T-helper 1 cell (primary cell): Measurements from ENCODE around the gene OPRD1.
"Not testable (repeated sequence)": the region's sequence is repeated elsewhere in the genome, so short reads cannot be mapped to it uniquely, and the experiment has no call there.

ENCODE experiments used
- DNase-seq, 5 donors: peaks; one replicate each; pipeline ENCODE4 v3.0.0-alpha.2; 2012 to 2020

Gene OPRD1

DNA sequence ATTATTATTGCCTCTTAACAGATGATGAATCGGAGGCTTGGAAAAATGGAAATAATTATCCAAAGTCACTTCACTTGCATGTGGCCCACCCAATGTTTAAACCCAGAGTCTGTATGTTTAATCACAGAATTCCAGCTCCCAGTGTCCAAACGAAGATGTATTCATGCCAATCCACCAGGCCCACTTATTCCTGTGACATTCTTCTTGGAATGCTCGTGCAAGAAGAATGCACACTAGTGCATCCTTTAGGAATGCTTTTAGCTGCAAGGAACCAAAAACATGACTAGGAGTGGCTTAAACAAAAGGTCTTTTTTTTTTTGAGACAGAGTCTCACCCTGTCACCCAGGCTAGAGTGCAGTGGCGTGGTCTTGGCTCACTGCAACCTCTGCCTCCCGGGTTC lies 8.9 kb upstream of the OPRD1 start:
- DNase-seq = no peak

DNA sequence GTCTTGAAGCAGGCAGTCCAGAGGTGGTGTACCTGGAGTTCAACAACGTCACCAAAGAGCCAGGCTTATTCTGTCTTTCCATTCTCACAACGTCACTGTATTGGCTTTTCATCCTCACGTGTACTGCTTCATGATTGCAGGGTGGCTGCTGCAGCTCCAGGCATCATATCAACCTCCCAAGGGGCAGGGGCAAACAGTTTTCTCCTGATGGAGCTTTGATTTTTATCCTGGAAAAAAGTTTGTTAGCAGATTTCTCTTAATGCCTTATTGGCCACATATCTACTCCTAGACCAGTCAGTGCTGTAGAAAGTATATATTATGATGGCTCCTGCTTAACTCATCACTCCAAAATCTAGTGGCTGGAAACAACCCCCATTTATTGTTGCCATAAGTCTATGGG lies 8.3 kb upstream of the OPRD1 start:
- no peak for DNase-seq

DNA sequence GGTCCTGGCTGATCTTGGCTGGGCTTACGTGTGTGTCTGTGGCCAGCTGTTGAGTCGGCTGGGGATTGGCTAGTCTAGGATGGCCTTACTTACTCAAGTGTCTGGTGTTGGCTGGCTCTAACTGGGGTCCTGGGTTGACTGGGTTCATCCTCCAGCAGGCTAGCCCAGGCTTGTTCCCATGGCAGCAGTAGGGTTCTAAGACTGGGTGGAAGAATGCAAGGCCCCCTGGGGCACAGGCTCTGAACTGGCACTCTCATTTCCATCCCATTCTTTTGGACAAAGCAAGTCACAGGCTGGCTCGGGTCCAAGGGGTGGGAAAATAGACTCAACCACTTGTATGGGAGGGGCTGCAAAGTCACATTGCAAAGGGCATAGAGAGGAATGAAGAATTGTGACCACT lies 7.9 kb upstream of the OPRD1 start:
- DNase-seq = no peak

DNA sequence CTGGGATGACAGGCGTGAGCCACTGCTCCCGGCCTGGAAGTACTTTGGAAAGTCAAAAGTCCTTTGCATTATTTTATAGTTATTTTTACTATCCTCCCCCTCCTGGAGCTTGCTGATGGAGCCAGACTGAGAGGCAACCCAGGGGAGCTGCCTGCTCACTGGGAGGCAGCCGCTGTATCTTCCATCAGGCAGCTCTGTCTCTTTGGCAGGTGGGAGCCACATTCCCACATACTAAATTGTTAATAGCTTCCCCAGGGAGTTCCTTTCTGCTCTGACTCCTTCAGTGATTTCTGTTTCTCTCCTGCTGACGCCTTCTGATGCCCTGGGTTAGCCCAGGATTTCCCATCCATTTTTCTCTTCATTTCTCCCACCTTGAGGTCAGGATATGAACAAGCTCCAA lies 4.9 kb upstream of the OPRD1 start:
- DNase-seq = no peak

DNA sequence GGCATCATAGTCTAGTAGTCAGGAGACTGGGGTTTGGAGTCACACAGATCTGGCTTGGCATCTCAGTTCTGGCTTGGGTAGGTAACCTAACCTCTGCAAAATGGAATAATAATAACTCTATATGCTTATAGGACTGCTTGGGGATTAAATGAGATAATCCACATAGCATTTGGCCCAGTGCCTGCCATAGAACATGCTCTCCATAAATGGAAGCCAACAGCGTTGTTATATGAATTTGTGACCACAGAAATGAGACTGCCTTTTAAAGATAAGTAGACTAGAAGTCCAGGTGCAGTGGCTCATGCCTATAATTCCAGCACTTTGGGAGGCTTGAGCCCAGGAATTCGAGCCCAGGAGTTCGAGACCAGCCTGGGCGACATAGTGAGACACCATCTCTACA lies 4.0 kb upstream of the OPRD1 start:
- no peak for DNase-seq

DNA sequence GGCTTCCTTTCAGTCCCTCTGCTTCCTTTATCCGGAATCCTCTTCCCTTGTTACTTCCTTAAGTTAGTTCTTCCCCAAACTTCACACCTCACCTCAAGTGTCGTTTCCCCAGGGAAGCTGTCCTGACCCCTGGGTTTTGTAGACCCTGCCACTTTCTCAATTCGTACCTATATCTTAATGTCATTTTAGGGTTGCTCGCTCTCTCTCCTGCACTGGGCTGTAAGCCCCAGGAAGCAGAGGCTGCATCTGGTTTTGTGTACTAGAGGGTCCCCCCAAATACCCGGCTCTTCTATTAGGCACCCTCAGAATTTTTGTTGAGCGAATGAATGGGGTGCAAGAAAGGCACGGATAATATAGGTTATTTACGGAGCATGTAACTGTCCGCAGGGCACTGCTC lies 603 bp upstream of the OPRD1 start:
- DNase-seq = no peak

DNA sequence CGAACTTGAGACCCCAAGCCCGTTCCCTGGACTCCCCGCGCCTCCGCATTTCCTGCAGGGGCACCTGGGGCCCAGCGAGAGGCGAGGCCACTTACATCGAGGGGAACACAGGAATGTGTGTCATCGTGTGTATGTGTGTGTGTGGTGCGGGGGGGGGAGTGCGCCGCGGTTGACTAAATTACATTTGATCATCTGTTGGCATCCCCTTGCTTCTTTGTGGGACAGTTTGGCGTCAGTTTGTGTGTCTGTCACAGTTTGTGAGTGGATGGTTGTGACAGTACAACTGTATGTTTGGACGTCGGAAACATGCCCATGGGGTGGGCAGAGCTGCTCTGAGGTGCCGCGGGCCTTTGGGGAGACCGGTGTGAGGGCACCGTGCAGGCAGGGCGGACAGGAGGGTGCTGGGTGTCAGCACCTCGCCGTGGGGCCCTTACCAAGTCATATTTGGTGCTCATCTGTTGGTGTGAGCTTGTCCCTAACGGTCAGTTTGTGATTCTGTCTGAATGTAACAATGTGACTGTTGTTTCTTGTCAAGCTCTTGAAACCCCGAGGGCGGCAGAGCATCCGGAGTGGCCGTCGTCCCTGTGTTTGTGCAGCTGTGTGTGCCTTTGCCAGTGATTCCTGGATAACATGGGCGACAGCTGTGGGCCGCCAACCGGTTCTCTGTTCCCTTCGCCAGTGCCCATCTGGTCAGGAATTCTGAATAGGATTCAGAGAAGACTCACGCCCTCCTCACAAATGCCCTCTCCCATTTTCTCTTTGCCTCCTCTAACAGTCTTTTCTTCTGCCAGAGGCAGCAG lies 899 bp downstream of the OPRD1 start:
- DNase-seq = no peak

DNA sequence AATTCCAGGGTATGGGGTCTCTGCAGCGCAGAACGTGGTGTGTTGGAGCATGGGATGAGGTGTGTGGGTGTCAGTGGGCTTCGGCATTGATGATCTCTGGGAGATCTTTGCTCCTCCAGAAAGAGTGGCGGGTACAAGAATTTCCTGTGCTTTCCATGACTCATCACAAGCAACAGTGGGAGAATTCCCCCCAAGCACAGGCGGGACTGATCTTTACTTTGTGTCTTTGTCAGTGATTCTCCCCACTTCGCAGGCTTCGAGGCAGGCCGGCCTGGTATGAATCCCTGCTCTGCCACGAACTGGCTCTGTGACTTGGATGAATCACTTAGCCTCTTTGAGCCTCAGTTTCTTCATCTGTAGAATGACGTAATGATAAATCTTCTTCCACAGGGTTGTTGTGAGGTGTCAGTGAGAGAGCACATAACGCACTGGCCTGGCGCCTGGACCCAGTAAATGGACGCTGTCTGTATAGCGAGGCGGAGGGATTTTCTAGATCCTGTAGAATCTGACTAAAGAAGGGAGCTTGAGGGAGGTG lies 2.0 kb downstream of the OPRD1 start:
- DNase-seq = no peak

DNA sequence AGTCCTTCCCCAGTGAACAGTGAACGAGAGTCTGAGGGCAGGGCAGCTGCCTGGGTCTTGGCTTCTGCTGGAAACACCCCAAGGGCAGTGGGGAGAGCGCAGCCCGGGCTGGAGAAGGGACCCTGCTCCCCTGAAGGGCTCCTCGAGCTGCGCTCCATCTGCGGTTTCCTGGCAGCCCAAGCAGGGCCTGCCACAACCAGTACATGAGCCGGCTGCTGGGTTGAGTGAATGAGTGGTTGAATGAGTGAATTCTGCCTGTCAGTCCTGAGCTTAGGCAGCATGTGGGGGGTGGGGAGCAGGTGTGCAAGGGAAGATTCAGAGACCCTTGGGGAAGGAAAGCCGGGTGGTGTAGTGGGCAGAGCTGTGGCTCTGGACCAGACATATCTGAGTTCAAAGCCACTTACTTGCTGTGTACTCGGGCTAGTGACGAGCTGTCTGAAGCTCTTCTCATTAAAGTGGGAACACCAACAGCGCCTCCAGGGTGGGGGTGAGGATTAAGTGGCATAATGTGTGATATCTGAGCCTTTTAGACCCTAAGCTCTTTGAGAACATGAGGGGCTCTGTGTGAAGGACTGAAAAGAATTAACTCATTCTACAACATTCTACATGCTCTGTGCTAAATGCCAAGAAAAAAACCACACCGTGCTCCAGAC lies 3.7 kb downstream of the OPRD1 start:
- no peak for DNase-seq

DNA sequence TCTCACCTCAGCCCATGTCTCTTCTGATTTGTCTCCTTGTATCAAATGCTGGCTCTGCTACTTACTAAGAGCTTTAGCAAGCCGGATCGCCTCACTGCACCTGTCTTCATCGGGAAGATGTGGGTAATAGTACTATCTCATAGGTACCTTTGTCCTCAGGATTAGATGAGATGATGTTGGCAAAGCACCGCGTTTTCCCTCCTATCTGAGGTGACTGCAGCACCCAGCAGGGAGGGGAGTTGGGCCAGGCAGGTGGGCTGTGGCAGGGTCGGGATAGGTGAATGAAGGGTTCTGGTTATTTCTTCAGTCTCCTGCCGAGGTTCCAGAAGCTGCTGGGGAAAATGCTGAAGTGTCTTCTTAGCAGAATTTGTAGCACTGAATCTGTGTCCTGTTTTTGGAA lies 5.2 kb downstream of the OPRD1 start:
- no peak for DNase-seq

DNA sequence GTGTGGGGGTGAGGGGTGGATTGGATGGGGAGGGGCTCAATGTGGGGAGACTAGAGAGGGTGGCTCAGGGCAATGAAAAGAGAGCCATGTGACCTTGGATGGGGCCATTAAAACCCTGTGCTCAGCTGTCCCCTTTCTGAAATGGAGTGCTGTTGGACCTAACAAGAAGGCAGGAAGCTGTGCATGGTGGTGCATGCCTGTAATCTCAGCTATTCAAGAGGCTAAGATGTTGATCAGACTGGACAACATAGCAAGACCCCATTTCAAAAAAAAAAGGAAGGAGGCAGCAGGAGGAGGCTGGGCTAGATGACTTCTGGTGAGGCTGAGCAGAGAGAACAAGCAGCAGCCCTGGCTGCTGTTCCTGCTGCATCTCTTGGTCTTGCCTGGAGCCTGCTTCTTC lies 7.0 kb downstream of the OPRD1 start:
- no peak for DNase-seq

DNA sequence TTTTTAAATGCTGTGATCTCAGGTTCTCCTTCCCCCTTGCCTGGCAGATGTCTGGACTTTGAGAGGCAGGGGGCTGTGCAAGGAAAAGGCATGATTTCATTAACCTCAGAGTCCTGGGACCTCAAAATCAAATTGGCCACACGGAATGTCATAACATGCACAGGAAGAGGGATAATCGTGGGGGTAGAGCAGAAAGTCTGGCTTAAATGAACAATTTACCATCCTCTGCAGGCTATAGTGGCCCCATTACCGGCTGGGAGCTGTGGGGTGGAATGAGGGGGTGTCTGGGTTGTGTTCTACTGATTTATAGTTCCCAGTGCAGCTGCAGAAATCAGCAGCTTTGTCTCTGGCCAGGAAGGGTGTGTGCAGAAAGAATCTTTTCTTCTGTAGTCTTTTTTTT lies 10.8 kb downstream of the OPRD1 start:
- no peak for DNase-seq

DNA sequence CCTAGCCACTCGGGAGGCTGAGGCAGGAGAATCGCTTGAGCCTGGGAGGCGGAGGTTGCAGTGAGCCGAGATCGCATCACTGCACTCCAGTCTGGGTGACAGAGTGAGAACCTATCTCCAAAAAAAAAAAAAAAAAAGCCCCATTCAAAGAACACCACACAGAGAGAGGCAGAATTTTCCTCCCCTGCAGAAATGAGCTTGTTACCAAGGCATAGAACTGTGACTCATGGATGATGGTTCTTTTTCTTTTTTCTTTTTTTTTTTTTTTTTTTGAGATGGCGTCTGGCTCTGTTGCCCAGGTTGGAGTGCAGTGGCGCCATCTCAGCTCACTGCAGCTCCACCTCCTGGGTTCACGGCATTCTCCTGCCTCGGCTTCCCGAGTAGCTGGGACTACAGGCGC lies 12.1 kb downstream of the OPRD1 start:
- DNase-seq = not testable (repeated sequence)

DNA sequence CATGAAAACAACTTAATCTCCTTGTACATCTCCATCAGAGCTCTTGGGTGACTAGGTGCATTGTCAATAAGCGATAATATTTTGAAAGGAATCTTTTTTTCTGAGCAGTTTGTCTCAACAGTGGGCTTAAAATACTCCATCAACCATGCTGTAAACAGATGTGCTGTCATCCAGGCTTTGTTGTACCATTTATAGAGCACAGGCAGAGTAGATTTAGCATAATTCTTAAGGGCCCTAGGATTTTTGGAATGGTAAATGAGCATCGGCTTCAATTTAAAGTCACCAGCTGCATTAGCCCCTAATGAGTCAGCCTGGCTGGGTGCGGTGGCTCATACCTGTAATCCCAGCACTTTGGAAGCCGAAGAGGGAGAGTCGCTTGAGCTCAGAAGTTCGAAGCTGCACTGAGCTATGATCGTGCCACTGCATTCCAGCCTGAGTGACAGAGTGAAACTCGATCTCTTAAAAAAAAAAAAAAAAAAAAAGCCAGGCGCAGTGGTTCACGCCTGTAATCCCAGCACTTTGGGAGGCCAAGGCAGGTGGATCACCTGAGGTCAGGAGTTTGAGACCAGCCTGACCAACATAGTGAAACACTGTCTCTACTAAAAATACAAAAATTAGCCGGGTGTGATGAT lies 16.4 kb downstream of the OPRD1 start:
- DNase-seq = not testable (repeated sequence)

DNA sequence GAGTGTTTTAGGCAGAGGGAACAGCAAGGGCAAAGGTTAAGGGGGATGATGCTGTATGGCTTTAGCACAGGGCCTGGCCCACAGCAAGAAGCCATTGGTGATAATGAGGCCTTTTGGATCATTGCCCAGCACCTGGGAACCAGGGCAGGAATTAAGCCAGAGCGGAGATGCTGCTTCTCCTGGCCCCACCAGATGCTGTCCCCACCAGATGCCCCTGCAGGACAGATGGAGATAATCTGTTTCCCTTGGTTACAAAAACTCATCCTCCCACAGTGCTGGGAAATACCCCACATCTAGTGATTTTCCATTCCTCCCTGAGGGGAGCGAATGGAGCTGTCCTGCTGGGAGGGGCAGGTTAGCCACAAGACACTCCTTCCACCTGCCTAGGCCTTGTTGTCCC lies 18.8 kb downstream of the OPRD1 start:
- no peak for DNase-seq

DNA sequence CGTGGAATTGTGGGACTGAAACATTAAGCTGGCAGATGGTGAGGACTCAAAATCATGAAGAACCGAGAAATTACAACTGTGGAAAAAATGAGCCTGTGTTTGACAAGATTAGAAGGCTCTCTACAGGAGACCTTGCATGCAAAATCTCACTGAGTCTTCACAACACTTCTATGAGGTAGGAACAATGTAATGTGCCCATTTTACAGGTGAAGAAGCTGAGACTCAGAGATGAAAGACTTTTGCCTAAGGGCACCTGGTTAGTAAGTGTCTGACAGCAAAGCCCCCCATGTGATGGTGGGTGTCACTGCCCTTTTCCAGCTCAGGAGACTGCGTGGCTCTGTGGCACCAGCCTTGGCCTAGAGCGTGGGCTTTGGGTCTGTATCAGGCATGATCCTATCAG lies 21.0 kb downstream of the OPRD1 start:
- DNase-seq = no peak

DNA sequence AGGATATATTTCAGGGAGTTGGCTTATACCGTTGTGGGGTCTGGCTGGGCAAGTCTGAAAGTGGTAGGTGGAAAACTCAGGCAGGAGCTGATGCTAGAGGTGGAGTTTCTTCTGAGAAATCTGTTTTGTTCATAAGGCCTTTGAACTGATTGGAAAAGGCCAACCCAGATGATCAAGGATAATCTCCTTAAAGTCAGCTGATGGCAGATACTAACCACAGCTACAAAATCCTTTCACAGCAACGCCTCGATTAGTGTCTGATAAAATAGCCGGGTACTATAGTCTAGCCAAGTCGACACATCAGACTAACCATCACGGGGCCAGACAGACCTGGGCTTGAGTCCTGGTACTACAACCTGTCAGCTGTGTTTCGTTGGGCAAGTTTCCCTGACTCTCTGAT lies 21.4 kb downstream of the OPRD1 start:
- no peak for DNase-seq

DNA sequence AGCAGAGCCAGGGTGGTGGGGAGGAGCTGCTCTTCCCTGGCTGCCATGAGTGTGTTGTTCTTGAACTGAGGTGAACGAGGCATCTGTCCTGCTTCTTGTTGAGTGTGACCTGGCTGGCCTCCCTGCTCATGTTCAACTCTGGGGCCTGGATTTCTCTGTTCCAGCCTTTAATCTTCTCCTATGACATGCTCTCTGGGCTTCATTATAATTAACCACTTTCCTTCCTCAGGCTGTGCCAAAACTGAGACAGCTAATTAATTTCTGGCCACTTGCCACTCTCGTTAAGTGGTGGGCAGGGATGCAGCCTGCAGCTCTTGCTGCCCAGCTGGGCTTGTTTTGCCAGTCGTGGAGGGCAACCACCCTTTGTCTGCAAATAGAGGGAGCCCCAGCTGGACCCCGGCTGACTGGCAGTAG lies 23.3 kb downstream of the OPRD1 start:
- DNase-seq = no peak

DNA sequence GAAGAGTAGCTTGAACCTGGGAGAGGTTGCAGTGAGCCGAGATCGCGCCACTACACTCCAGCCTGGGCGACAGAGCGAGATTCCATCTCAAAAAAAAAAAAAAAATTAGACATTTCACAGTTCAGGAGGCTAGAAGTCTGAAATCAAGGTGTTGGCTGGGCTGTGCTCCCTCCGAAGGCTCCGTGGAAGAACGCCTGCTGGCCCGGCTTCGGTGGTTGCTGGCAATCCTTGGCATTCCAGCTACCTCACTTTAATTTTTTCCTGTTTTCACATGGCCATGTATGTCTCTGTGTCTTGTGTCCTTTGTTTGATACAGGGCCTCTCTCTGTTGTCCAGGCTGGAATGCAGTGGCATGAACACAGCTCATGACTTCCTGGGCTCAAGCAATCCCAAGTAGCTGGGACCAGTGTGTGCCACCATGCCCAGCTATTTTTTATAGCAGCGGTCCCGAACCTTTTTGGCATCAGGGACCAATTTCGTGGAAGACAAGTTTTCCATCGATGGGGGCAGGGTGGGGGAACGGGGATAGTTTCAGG lies 24.5 kb downstream of the OPRD1 start:
- DNase-seq = no peak

DNA sequence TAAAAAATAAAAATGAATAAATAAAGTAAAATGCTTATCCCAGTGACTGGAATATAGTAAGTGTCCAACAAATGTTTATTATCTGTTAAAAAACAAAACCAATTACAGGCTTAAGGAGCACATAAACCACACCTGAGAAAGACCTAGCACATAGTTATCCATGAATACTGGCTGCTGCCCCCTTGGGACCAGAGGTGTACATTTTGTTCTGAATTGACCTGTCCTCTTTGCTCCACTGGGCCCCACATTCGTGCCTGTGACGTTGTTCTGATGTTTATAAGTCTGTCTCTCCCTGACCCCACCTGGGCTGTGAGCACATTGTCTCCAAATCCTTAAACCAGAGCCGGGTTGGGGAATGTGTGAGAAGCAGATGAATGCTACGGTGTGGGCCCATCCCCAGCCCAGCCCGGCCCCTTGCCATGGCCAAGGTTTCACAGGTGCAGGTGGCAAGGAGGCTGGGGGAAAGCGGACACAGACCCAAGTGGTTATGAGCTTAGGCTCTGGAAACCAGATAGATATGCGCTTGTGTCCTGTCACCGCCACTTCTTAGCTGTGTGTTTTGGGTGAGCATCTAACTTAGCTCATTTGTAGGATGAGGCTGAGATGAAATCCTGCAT lies 29.1 kb downstream of the OPRD1 start:
- DNase-seq = no peak

DNA sequence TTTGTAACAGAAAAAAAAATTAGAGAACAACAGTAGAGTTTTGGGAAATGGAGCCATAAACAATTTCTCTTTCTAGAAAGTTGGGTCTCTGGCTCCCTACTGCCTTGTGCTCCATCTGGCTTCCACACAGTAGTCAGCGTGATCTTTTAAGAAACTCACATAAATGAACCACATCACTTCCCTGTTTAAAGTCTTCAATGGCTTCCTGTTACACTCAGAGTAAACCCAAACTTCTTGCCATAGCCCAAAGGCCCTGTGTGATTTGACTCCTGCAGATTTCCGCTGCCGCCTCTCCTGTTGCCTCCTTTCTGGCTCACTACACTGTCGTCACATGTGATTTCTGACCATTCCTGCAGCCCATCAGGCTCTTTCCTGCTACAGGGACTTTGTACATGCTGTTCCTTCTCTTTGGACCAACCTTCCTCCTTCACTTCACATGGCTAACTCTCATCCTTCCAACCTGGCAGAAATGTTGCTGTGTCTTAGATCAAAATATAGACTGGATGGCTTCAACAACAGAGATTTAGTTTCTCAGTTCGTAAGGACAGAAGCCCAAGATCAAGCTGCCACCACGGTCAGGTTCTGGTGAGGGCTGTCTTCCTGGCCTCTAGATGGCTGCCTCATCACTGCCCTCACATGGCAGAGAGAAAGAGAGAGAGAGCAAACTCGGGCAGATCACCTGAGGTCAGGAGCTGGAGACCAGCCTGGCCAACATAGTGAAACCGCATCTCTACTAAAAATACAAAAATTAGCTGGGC lies 34.0 kb downstream of the OPRD1 start:
- DNase-seq = peak in 1 of 5 donors; percentile 34

DNA sequence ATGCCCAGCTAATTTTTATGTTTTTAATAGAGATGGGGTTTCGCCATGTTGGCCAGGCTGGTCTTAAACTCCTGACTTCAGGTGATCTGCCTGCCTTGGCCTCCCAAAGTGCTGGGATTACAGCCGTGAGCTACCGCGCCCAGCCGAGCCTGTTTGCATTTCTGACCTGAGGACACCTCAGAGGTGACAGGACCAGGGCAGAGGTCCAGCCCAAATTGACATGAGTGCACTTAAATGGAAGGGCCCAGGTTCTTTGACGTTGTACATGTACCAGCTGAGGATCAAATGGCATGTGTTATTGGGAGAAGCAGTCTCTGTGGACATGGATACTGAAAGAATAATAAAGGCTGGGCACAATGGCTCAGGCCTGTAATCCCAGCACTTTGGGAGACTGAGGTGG lies 35.2 kb downstream of the OPRD1 start:
- not testable (repeated sequence) for DNase-seq
